K562 (cell line): ENCODE measurements around the gene FKBP2. TPM values are rescaled to one million over a fixed set of nuclear protein-coding genes. Genes with fewer than 3 reads are reported as not detected.
A peak's percentile ranks its signal among the peaks of the same experiment; 100 is the strongest.

ENCODE experiments used
- CREB1 ChIP-seq, 2 experiments: sonication (generic) in 1 of 2; formaldehyde crosslinking in 1 of 2; IDR thresholded peaks; 2 replicates each; pipeline versions ENCODE4 v1.6.1 to v1.8.0; 2012 to 2022; ENCODE audit warnings: inconsistent platforms in 1 of 2, mild to moderate bottlenecking in 1 of 2, missing genetic modification reagents in 1 of 2, moderate library complexity in 1 of 2
- ETV5 ChIP-seq: sonication (generic); formaldehyde crosslinking; IDR thresholded peaks from 2 replicates; pipeline ENCODE4 v1.4.0; 2020; ENCODE audit warnings: low read depth, mild to moderate bottlenecking, missing genetic modification reagents
- ETV6 ChIP-seq, 3 experiments: fragments of 150-350 bp in 1 of 3; sonication (generic) in 1 of 3; formaldehyde crosslinking in 1 of 3; IDR thresholded peaks; 2 replicates each; pipeline versions ENCODE4 v1.6.1 to v1.8.0; 2014 to 2022; ENCODE audit warnings: borderline replicate concordance in 2 of 3, low read depth in 2 of 3, antibody characterized with exemption in 1 of 3, low read length in 1 of 3, mild to moderate bottlenecking in 1 of 3, missing genetic modification reagents in 1 of 3
- KDM5B ChIP-seq: fragments of 200-600 bp; sonication (generic); IDR thresholded peaks from 2 replicates; pipeline ENCODE4 v1.6.1; 2012; ENCODE audit warnings: low read depth, mild to moderate bottlenecking, moderate library complexity, low read length, control low read depth, inconsistent platforms; ENCODE audit not compliant: insufficient replicate concordance
- NFIC ChIP-seq: fragments of 450-650 bp; IDR thresholded peaks from 2 replicates; pipeline ENCODE4 v1.6.1; 2017; ENCODE audit warnings: mild to moderate bottlenecking, inconsistent platforms
- PCBP1 ChIP-seq: fragments of 200-400 bp; formaldehyde crosslinking; IDR thresholded peaks from 2 replicates; pipeline ENCODE4 v1.6.1; 2018; ENCODE audit warnings: mild to moderate bottlenecking, low read depth, low read length; ENCODE audit not compliant: poor library complexity, severe bottlenecking
- POLR2G ChIP-seq: fragments of 200-400 bp; formaldehyde crosslinking; IDR thresholded peaks from 2 replicates; pipeline ENCODE4 v1.6.1; 2017; ENCODE audit warnings: low read depth, mild to moderate bottlenecking, antibody characterized with exemption, low read length, moderate library complexity
- RBFOX2 ChIP-seq: fragments of 200-400 bp; formaldehyde crosslinking; IDR thresholded peaks from 2 replicates; pipeline ENCODE4 v1.6.1; 2017; ENCODE audit warnings: low read depth, mild to moderate bottlenecking, low read length, moderate library complexity
- TEAD1 ChIP-seq, 2 experiments: fragments of 450-650 bp in 1 of 2; sonication (generic) in 1 of 2; formaldehyde crosslinking; IDR thresholded peaks; 2 replicates each; pipeline versions ENCODE4 v1.4.0 to v1.8.0; 2020 to 2022; ENCODE audit warnings: mild to moderate bottlenecking in 2 of 2, missing genetic modification reagents in 1 of 2
- ZNF140 ChIP-seq: fragments of 250-450 bp; sonication (Bioruptor Pico); IDR thresholded peaks from 2 replicates; pipeline ENCODE4 v1.8.0; 2021; ENCODE audit warnings: moderate library complexity, mild to moderate bottlenecking, inconsistent platforms
- ZNF57 ChIP-seq: fragments of 450-650 bp; formaldehyde crosslinking; IDR thresholded peaks from 2 replicates; pipeline ENCODE4 v1.4.0; 2020; ENCODE audit warnings: mild to moderate bottlenecking, moderate library complexity
- polyA plus RNA-seq, 8 experiments: library from polyadenylated mRNA; depleted of rRNA in 4 of 8; stranded (reverse) in 5 of 8; unstranded in 3 of 8; fragments of >200 nt; fragmentation: Nextera tagmentation in 2 of 8; fragmentation: Illumina TruSeq in 1 of 8; extraction: Ambion mirVana in 2 of 8; extraction: Trizol in 1 of 8; gene quantifications; 2 replicates each; pipeline versions ENCODE4 v1.2.1 to v1.2.3, GENCODE V29; 2011 to 2014; ENCODE audit warnings: inconsistent platforms in 1 of 8, missing spikeins in 1 of 8
- total RNA-seq, 7 experiments: library from RNA; depleted of rRNA in 6 of 7; stranded (reverse); fragments of >200 nt in 6 of 7; fragmentation: Illumina TruSeq in 2 of 7; extraction: Trizol in 2 of 7; gene quantifications; 2 replicates each; pipeline versions ENCODE4 v1.2.1 to v1.2.3, GENCODE V29; 2011 to 2021; ENCODE audit warnings: low replicate concordance in 1 of 7
- TF ChIP-seq, protein P1 (sequence below): conservative IDR thresholded peaks from 2 replicates; pipeline ENCODE4 v1.6.1; 2011; ENCODE audit warnings: low read depth, mild to moderate bottlenecking, low read length; ENCODE audit not compliant: control insufficient read depth
- TF ChIP-seq, protein P2 (sequence below): fragments of 450-650 bp; IDR thresholded peaks from 2 replicates; pipeline ENCODE4 v1.7.1; 2018; ENCODE audit warnings: mild to moderate bottlenecking, low read depth; ENCODE audit not compliant: partially characterized antibody
- TF ChIP-seq, protein P3 (sequence below): sonication (generic); formaldehyde crosslinking; IDR thresholded peaks from 2 replicates; pipeline ENCODE4 v1.8.1; 2023; ENCODE audit warnings: mild to moderate bottlenecking, missing genetic modification reagents
- TF ChIP-seq, protein P4 (sequence below): sonication (generic); formaldehyde crosslinking; IDR thresholded peaks from 2 replicates; pipeline ENCODE4 v1.8.0; 2023; ENCODE audit warnings: mild to moderate bottlenecking, missing genetic modification reagents

The FKBP2 gene
- total and polyA plus RNA-seq, 9 of the 15 experiments (the other 6 are each of a cell fraction or from before 2014, with no cell fraction given) = 3.5 to 151 (median 58.1) TPM

DNA sequence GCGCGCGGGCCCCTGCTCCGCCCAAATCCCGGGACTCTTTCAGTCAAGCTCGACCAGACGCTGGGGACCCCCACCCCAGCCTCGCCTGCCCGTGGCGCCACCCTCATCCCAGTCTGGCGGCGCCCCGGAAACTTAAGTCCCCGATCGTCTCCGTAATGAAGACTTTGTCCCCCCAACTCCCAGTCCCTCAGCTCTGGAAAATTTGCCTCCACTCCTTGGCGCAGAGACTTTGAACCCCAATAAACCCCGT is 10.8 kb downstream of the FKBP2 start (continued):
- TF ChIP-seq, protein P1, sequence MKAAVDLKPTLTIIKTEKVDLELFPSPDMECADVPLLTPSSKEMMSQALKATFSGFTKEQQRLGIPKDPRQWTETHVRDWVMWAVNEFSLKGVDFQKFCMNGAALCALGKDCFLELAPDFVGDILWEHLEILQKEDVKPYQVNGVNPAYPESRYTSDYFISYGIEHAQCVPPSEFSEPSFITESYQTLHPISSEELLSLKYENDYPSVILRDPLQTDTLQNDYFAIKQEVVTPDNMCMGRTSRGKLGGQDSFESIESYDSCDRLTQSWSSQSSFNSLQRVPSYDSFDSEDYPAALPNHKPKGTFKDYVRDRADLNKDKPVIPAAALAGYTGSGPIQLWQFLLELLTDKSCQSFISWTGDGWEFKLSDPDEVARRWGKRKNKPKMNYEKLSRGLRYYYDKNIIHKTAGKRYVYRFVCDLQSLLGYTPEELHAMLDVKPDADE = 0 out of 2 replicates have a peak, but pooled peaks have one; percentile 8
- TF ChIP-seq ETV5 (CRISPR knock-in tag) (no peak), RBFOX2 (peak; percentile 25; the same call in 1 of the 2 replicates), ZNF140 (CRISPR knock-in tag) (no peak), CREB1 (IDR thresholded peaks at IDR 0.05) (no peak), CREB1 (CRISPR knock-in tag; IDR thresholded peaks at IDR 0.05) (no peak), KDM5B (no peak), PCBP1 (peak; percentile 26), POLR2G (no peak), NFIC (no peak), ZNF57 (CRISPR knock-in tag) (no peak), ETV6 (IDR thresholded peaks at IDR 0.05; ENCODE audit: borderline replicate concordance in 1 of 2, low read depth in 2 of 2, low read length in 1 of 2) (no peak), ETV6 (CRISPR knock-in tag; IDR thresholded peaks at IDR 0.05; ENCODE audit: borderline replicate concordance) (no peak), TEAD1 (CRISPR knock-in tag; IDR thresholded peaks at IDR 0.05) (no peak)
- TF ChIP-seq, protein P2, sequence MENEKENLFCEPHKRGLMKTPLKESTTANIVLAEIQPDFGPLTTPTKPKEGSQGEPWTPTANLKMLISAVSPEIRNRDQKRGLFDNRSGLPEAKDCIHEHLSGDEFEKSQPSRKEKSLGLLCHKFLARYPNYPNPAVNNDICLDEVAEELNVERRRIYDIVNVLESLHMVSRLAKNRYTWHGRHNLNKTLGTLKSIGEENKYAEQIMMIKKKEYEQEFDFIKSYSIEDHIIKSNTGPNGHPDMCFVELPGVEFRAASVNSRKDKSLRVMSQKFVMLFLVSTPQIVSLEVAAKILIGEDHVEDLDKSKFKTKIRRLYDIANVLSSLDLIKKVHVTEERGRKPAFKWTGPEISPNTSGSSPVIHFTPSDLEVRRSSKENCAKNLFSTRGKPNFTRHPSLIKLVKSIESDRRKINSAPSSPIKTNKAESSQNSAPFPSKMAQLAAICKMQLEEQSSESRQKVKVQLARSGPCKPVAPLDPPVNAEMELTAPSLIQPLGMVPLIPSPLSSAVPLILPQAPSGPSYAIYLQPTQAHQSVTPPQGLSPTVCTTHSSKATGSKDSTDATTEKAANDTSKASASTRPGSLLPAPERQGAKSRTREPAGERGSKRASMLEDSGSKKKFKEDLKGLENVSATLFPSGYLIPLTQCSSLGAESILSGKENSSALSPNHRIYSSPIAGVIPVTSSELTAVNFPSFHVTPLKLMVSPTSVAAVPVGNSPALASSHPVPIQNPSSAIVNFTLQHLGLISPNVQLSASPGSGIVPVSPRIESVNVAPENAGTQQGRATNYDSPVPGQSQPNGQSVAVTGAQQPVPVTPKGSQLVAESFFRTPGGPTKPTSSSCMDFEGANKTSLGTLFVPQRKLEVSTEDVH = no peak
- TF ChIP-seq, protein P3, sequence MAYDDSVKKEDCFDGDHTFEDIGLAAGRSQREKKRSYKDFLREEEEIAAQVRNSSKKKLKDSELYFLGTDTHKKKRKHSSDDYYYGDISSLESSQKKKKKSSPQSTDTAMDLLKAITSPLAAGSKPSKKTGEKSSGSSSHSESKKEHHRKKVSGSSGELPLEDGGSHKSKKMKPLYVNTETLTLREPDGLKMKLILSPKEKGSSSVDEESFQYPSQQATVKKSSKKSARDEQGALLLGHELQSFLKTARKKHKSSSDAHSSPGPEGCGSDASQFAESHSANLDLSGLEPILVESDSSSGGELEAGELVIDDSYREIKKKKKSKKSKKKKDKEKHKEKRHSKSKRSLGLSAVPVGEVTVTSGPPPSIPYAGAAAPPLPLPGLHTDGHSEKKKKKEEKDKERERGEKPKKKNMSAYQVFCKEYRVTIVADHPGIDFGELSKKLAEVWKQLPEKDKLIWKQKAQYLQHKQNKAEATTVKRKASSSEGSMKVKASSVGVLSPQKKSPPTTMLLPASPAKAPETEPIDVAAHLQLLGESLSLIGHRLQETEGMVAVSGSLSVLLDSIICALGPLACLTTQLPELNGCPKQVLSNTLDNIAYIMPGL (CRISPR knock-in tag) = 0 out of 2 replicates have a peak, but pooled peaks have one; percentile 7
- TF ChIP-seq, protein P4, sequence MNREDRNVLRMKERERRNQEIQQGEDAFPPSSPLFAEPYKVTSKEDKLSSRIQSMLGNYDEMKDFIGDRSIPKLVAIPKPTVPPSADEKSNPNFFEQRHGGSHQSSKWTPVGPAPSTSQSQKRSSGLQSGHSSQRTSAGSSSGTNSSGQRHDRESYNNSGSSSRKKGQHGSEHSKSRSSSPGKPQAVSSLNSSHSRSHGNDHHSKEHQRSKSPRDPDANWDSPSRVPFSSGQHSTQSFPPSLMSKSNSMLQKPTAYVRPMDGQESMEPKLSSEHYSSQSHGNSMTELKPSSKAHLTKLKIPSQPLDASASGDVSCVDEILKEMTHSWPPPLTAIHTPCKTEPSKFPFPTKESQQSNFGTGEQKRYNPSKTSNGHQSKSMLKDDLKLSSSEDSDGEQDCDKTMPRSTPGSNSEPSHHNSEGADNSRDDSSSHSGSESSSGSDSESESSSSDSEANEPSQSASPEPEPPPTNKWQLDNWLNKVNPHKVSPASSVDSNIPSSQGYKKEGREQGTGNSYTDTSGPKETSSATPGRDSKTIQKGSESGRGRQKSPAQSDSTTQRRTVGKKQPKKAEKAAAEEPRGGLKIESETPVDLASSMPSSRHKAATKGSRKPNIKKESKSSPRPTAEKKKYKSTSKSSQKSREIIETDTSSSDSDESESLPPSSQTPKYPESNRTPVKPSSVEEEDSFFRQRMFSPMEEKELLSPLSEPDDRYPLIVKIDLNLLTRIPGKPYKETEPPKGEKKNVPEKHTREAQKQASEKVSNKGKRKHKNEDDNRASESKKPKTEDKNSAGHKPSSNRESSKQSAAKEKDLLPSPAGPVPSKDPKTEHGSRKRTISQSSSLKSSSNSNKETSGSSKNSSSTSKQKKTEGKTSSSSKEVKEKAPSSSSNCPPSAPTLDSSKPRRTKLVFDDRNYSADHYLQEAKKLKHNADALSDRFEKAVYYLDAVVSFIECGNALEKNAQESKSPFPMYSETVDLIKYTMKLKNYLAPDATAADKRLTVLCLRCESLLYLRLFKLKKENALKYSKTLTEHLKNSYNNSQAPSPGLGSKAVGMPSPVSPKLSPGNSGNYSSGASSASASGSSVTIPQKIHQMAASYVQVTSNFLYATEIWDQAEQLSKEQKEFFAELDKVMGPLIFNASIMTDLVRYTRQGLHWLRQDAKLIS (CRISPR knock-in tag) = no peak
